Measurements from ENCODE around the gene GALNTL6. TPM values are rescaled to one million over a fixed set of nuclear protein-coding genes. Genes with fewer than 3 reads are reported as not detected.

GALNTL6 gene
- total RNA-seq (under 1 TPM in 2 of 5 donors, not detected in 3; 0.58 to 0.73 TPM), polyA plus RNA-seq (under 1 TPM; 0.15 to 0.87 (median 0.18) TPM)
- long read RNA-seq, donor 1, result 0 reads
- long read RNA-seq, donor 2, result 0 reads
- long read RNA-seq, donor 3, result 0 reads
- long read RNA-seq, donor 4, result 0 reads
- long read RNA-seq, donor 5, result 0 reads
- long read RNA-seq, donor 6, result 0 reads
- long read RNA-seq, donor 7, partial matches to known transcripts, result 0 of 1 reads
- long read RNA-seq, donor 7, other reads (novel, unspliced or antisense), result 0 of 1 reads
- long read RNA-seq, donor 8, result 0 reads
- long read RNA-seq, donor 9, result 0 reads
- long read RNA-seq, donor 10, result 0 reads

DNA sequence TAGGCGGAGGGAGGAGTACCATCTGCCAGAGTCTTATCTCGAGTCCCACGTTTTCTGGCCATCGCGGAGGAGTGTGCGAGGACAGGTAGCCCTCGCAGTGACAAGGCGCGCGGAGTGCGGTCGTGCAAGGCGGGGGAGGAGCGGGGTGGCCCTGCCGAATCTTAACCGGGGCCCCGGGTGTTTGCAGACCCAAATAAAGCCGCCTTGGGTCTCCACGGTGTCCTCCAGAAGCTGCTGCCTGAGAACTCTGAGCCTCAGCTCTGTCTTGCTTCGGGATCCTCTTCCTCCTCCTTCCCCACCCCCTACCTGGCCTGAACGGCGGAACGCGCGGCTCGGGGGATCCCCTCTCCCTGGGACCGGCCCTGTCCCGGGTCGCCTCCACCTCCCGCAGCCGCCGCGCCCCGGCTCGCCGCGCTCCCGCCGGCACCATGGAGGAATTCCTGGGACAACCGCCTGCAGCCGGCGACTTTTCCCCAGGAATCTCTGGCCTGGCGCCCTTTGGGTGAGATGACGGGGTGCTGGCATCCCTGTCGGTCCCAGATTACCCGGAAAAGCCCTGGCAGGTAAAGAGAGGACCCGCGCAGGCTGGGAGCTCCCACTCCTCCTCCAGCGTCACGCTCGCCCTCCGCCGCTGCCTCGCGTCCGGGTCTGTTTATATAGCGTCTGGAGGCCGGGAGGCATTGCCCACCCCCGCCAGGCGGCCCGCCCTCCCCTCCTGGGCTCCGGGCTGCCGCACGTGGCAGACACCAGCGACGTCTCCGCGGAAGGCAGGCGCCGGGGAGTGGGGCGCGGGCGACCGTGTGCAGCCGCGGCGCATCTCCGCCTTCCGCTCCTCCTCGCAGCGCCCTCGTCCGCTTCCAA is at the start of gene GALNTL6:
GALNTL6 (plus strand) TSS at position 740 of the 861 bp plus-strand sequence.
- H3K9me3 ChIP-seq, result no peaks in the 10 kb centered on the region
- no peaks in the 10 kb centered on the region for H3K36me3 ChIP-seq
- H3K4me1 ChIP-seq, result peaks cover 16 to 22% (median 17%) of the 10 kb centered on the region in 4 donors
- no peak within 1 kb of the TSS for H3K27ac ChIP-seq
- H3K27me3 ChIP-seq, result peaks cover 0 to 44% (median 36%) of the 10 kb centered on the region in 3 donors
- DNase-seq, result peak in 1 of 2 donors; percentile 63
- peak within 1 kb of the TSS; percentile 36 to 52 (median 41) for H3K4me3 ChIP-seq
- TF ChIP-seq EP300 (IDR thresholded peaks at IDR 0.05), result no peak
- no peak for TF ChIP-seq POLR2AphosphoS5 (IDR thresholded peaks at IDR 0.05)
- TF ChIP-seq, protein P1, sequence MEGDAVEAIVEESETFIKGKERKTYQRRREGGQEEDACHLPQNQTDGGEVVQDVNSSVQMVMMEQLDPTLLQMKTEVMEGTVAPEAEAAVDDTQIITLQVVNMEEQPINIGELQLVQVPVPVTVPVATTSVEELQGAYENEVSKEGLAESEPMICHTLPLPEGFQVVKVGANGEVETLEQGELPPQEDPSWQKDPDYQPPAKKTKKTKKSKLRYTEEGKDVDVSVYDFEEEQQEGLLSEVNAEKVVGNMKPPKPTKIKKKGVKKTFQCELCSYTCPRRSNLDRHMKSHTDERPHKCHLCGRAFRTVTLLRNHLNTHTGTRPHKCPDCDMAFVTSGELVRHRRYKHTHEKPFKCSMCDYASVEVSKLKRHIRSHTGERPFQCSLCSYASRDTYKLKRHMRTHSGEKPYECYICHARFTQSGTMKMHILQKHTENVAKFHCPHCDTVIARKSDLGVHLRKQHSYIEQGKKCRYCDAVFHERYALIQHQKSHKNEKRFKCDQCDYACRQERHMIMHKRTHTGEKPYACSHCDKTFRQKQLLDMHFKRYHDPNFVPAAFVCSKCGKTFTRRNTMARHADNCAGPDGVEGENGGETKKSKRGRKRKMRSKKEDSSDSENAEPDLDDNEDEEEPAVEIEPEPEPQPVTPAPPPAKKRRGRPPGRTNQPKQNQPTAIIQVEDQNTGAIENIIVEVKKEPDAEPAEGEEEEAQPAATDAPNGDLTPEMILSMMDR (IDR thresholded peaks at IDR 0.05), result no peak
- TF ChIP-seq POLR2A (IDR thresholded peaks at IDR 0.05), result no peak
- 2 to 3% (median 3%) methylated on average over 42 to 83 of the region's 83 CpGs for WGBS, 5 donors
- intact Hi-C loops (cut with DNase I; ENCODE audit: low total_unique reads), result no loop called here

DNA sequence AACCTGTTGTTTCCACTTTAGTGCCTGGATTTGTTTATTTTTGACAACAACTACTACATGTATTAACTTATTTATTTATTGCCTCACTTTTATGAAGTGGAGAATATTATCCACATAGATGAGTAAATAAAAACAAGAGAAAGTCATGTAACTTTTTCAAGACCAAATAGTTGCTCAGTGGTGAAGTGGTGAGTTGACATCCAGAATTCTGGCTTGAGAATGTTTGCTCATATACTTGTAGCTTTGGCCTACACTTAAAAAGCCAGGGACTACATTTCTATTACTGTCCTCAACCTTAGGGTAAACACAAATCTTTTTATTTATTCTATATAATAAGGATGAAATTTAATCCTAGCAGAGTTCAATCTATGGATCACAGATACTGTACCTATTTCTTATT is 47.7 kb upstream of the GALNTL6 start:
- TF ChIP-seq, protein P1 (IDR thresholded peaks at IDR 0.05), result no peak
- no peak for TF ChIP-seq POLR2A (IDR thresholded peaks at IDR 0.05)
- no peaks in the 10 kb centered on the region for H3K4me1 ChIP-seq
- H3K9me3 ChIP-seq, result peaks cover 0 to 6% (median 6%) of the 10 kb centered on the region in 4 donors
- intact Hi-C loops (cut with DNase I; ENCODE audit: low total_unique reads), result no loop called here
- H3K4me3 ChIP-seq, result no peak overlapping the region
- no peak overlapping the region for H3K27ac ChIP-seq
- no peaks in the 10 kb centered on the region for H3K36me3 ChIP-seq
- no peak for DNase-seq
- H3K27me3 ChIP-seq, result no peaks in the 10 kb centered on the region

DNA sequence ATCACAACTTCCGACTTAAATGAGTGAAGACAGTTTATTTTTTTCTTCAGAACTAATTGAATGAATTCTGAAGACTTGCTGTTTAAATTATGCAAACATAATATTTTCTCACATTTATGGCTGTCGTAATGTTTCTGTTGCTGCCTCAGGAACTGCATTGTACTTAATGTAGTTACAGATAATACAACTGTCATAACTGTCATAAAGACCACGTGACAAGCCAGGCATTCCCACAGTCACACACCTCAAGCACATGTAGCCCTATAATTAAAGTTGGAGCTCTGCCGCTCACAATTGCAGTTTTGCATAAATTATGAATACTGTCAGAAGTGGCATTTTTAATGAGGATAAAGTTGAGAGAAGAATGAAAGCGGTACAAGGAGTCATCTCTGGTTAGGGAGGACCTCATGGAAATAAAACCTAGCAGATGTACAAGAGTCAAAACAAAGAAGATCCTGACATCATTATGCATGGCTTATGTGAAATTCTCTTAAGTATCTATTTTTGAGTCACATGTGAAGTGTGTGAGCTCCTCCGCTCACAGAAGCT is 38.5 kb upstream of the GALNTL6 start:
- no peak overlapping the region for H3K27ac ChIP-seq
- H3K4me1 ChIP-seq, result no peaks in the 10 kb centered on the region
- whole genome bisulfite sequencing, 5 donors, result 85 to 92% (median 87%) methylated on average over 6 of the region's 6 CpGs
- no peak for TF ChIP-seq POLR2A (IDR thresholded peaks at IDR 0.05)
- TF ChIP-seq EP300 (IDR thresholded peaks at IDR 0.05), result no peak
- TF ChIP-seq, protein P1 (IDR thresholded peaks at IDR 0.05), result no peak
- TF ChIP-seq POLR2AphosphoS5 (IDR thresholded peaks at IDR 0.05), result no peak
- H3K27me3 ChIP-seq, result no peaks in the 10 kb centered on the region
- no peak overlapping the region for H3K4me3 ChIP-seq
- intact Hi-C loops (cut with DNase I; ENCODE audit: low total_unique reads), result no loop called here
- no peaks in the 10 kb centered on the region for H3K9me3 ChIP-seq
- DNase-seq, result no peak
- H3K36me3 ChIP-seq, result no peaks in the 10 kb centered on the region

DNA sequence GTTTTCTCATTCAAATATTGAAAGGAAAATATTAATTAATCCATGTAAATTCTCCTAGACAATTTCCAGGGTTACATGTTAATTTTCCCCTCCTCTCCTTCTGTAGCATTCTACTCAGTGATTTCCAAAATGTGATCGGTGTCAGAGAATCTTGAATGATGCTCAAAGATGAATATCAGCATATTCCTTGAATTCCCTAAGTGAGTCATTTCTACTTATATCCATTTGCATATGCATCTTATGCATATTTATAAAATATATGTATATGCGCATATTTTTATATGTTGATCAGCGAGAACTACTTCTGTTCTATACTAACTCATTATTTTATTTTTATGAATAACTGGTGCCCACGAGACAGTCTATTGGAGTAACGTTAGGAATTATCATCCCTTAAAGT is 33.9 kb upstream of the GALNTL6 start:
- Histone ChIP-seq H3K36me3 (no peaks in the 10 kb centered on the region), H3K4me3 (no peak overlapping the region), H3K4me1 (no peaks in the 10 kb centered on the region), H3K27me3 (no peaks in the 10 kb centered on the region), H3K27ac (no peak overlapping the region), H3K9me3 (peaks cover 0 to 17% (median 12%) of the 10 kb centered on the region in 4 donors)
- 87 to 95% (median 93%) methylated on average over 5 of the region's 5 CpGs for WGBS, 5 donors
- TF ChIP-seq, protein P1 (IDR thresholded peaks at IDR 0.05), result no peak
- no peak for TF ChIP-seq EP300 (IDR thresholded peaks at IDR 0.05)
- TF ChIP-seq POLR2A (IDR thresholded peaks at IDR 0.05), result no peak
- TF ChIP-seq POLR2AphosphoS5 (IDR thresholded peaks at IDR 0.05), result no peak
- intact Hi-C loops (cut with DNase I; ENCODE audit: low total_unique reads), result no loop called here
- no peak for DNase-seq

All from stomach (tissue), 19 donors.